ENCODE results near the gene SH3PXD2B. TPM values are rescaled to one million over a fixed set of nuclear protein-coding genes. Genes with fewer than 3 reads are reported as not detected.

The SH3PXD2B gene
- total and polyA plus RNA-seq, 2 of the 13 experiments (the other 11 are each of a cell fraction or from before 2014, with no cell fraction given): 3.4 to 4.6 TPM

DNA sequence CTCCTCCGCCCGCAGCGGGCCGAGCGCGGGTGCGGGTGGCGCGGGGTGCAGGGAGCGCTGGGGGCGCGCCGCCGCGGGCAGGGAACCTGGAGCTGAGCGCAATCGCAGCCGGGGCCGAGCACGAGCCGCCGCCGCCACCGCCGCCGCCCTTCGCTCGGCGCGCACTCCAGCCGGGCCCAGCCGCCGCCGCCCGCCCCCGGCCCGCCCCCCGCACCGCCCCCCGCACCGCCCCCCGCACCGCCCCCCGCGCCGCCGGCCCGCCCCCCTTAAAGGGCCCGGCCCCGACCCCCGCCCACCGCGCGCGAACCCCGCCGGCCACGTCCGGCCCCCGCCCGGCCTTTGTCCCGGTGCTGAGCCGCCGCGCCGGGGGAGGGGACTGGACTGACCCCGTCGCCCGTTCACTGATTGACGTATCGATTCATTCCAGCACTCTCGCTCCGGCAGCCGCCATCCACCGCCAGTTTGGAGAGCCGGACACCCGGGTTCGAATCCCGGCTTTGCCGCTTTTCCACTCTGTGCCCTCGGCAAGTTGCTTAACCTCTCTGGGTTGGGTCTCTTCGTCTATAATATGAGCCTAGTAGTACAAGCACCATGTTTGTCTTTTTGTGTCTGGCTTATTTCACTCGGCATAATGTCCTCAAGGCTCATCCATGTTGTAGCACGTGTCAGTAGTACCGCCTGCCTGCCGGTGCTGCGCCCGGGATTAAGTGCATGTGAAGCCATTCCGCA is at the start of gene SH3PXD2B (continued):
- TF ChIP-seq NCOA1 (CRISPR knock-in tag; IDR thresholded peaks at IDR 0.05) (no peak), NFYB (CRISPR knock-in tag; IDR thresholded peaks at IDR 0.05) (no peak), ETV5 (CRISPR knock-in tag; IDR thresholded peaks at IDR 0.05; ENCODE audit: borderline replicate concordance) (peak; percentile 49; the same call in 1 of the 2 replicates), FOXP4 (CRISPR knock-in tag; IDR thresholded peaks at IDR 0.05) (no peak), ARHGAP35 (CRISPR knock-in tag; IDR thresholded peaks at IDR 0.05; ENCODE audit: borderline replicate concordance) (no peak), ZNF253 (CRISPR knock-in tag; IDR thresholded peaks at IDR 0.05; ENCODE audit: borderline replicate concordance) (no peak), TIGD3 (CRISPR knock-in tag; IDR thresholded peaks at IDR 0.05; ENCODE audit: borderline replicate concordance) (no peak), HNF4A (CRISPR knock-in tag; IDR thresholded peaks at IDR 0.05) (peak; percentile 27; the same call in 1 of the 2 replicates), ATAD3A (CRISPR knock-in tag; IDR thresholded peaks at IDR 0.05) (no peak), ZXDC (CRISPR knock-in tag; IDR thresholded peaks at IDR 0.05) (no peak), NCOR1 (IDR thresholded peaks at IDR 0.05; ENCODE audit: borderline replicate concordance, low read length) (no peak), ZFP41 (CRISPR knock-in tag; IDR thresholded peaks at IDR 0.05; ENCODE audit: borderline replicate concordance) (no peak), ZNF616 (CRISPR knock-in tag; IDR thresholded peaks at IDR 0.05; ENCODE audit: low read depth) (no peak), ZNF891 (CRISPR knock-in tag; IDR thresholded peaks at IDR 0.05) (no peak), HES4 (CRISPR knock-in tag; IDR thresholded peaks at IDR 0.05; ENCODE audit: borderline replicate concordance) (no peak), ZFAT (CRISPR knock-in tag; conservative IDR thresholded peaks at IDR 0.05) (no peak), NR2F2 (IDR thresholded peaks at IDR 0.05; ENCODE audit: borderline replicate concordance, low read depth) (no peak), MTA1 (CRISPR knock-in tag; IDR thresholded peaks at IDR 0.05; ENCODE audit: borderline replicate concordance) (no peak), ZFP36L2 (CRISPR knock-in tag; IDR thresholded peaks at IDR 0.05) (no peak), POLR2AphosphoS2 (IDR thresholded peaks at IDR 0.05; ENCODE audit: low read depth, low read length) (no peak), ATF4 (CRISPR knock-in tag; IDR thresholded peaks at IDR 0.05) (no peak), CREB1 (IDR thresholded peaks at IDR 0.05) (no peak), CREB1 (CRISPR knock-in tag; IDR thresholded peaks at IDR 0.05) (no peak)
- TF ChIP-seq, protein P1, sequence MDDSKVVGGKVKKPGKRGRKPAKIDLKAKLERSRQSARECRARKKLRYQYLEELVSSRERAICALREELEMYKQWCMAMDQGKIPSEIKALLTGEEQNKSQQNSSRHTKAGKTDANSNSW (CRISPR knock-in tag; IDR thresholded peaks at IDR 0.05; ENCODE audit: borderline replicate concordance): no peak
